ENCODE results near the gene AMHR2. TPM values are rescaled to one million over a fixed set of nuclear protein-coding genes. Genes with fewer than 3 reads are reported as not detected.

Gene AMHR2
- total and polyA plus RNA-seq, 9 of the 15 experiments (the other 6 are each of a cell fraction or from before 2014, with no cell fraction given): 8.9 to 49.7 (median 19.3) TPM

DNA sequence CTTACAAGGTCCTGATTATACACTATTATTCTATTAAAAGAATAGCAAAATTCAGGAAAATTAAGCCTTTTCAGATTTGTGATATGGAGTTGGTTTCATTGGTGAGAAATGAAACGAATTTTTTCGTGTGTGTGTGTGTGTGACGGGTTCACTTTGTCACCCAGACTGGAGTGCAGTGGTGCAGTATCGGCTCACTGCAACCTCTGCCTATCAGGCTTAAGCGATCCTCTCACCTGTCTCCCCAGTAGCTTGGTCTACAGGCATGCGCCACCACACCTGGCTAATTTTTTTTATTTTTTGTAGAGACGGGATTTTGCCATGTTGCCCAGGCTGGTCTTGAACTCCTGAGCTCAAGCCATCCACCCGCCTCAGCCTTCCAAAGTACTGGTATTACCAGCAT is 37.9 kb downstream of the AMHR2 start (continued):
- no peak for TF ChIP-seq NR4A1 (CRISPR knock-in tag; IDR thresholded peaks at IDR 0.05)
- no peak for TF ChIP-seq NR4A1 (tag; IDR thresholded peaks at IDR 0.05)
- no peak for TF ChIP-seq SLC30A9 (CRISPR knock-in tag; IDR thresholded peaks at IDR 0.05)
- TF ChIP-seq MTA2 (IDR thresholded peaks at IDR 0.05; ENCODE audit: low read depth): no peak
- no peak for TF ChIP-seq GABPB2 (CRISPR knock-in tag; conservative IDR thresholded peaks at IDR 0.05)
- TF ChIP-seq, protein P1, sequence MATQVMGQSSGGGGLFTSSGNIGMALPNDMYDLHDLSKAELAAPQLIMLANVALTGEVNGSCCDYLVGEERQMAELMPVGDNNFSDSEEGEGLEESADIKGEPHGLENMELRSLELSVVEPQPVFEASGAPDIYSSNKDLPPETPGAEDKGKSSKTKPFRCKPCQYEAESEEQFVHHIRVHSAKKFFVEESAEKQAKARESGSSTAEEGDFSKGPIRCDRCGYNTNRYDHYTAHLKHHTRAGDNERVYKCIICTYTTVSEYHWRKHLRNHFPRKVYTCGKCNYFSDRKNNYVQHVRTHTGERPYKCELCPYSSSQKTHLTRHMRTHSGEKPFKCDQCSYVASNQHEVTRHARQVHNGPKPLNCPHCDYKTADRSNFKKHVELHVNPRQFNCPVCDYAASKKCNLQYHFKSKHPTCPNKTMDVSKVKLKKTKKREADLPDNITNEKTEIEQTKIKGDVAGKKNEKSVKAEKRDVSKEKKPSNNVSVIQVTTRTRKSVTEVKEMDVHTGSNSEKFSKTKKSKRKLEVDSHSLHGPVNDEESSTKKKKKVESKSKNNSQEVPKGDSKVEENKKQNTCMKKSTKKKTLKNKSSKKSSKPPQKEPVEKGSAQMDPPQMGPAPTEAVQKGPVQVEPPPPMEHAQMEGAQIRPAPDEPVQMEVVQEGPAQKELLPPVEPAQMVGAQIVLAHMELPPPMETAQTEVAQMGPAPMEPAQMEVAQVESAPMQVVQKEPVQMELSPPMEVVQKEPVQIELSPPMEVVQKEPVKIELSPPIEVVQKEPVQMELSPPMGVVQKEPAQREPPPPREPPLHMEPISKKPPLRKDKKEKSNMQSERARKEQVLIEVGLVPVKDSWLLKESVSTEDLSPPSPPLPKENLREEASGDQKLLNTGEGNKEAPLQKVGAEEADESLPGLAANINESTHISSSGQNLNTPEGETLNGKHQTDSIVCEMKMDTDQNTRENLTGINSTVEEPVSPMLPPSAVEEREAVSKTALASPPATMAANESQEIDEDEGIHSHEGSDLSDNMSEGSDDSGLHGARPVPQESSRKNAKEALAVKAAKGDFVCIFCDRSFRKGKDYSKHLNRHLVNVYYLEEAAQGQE (IDR thresholded peaks at IDR 0.05; ENCODE audit: borderline replicate concordance): no peak
- TF ChIP-seq, protein P1 (CRISPR knock-in tag; IDR thresholded peaks at IDR 0.05; ENCODE audit: low read depth): no peak
- no peak for TF ChIP-seq ZFP36 (IDR thresholded peaks at IDR 0.05; ENCODE audit: low read depth, low read length, partially characterized antibody)
- no peak for TF ChIP-seq ZBTB34 (CRISPR knock-in tag; IDR thresholded peaks at IDR 0.05)
- no peak for TF ChIP-seq RHOXF2B (CRISPR knock-in tag; conservative IDR thresholded peaks at IDR 0.05)
- no peak for TF ChIP-seq CREB1 (IDR thresholded peaks at IDR 0.05)
- no peak for TF ChIP-seq CREB1 (CRISPR knock-in tag; IDR thresholded peaks at IDR 0.05)

All from K562 (cell line).